HCT116 (cell line): ENCODE results near the gene SMOC1. TPM values are rescaled to one million over a fixed set of nuclear protein-coding genes. Genes with fewer than 3 reads are reported as not detected.

Experiments used
- ATAC-seq: fragments of 200-7000 bp; cut with Tn5 transposase; 2 replicates; pipeline ENCODE4 v1.9.1; 2020; ENCODE audit warnings: mild to moderate bottlenecking, moderate library complexity
- BruUV-seq: library from RNA; stranded (reverse); fragments of 400-500 nt; replicated peaks from 2 replicates; lab custom pipeline; 2021; lab: Mats Ljungman, UMichigan
- CTCF ChIA-PET: fragments of 300-600 bp; sonication (Branson Sonifier 250); formaldehyde crosslinking; loops from one replicate; lab custom pipeline; 2021; ENCODE audit warnings: antibody characterized with exemption; lab: Charles Lee
- POLR2A ChIA-PET: fragments of 300-600, 350-600 bp; sonication (Branson Sonifier 250); formaldehyde crosslinking; loops from one replicate; lab custom pipeline; 2021; ENCODE audit warnings: antibody characterized with exemption; lab: Charles Lee
- RAD21 ChIA-PET, 2 experiments: fragments of 300-600 bp; sonication (Branson Sonifier 250); formaldehyde crosslinking; loops; one replicate each; lab custom pipeline; 2023; ENCODE audit warnings: low total read pairs in 2 of 2; ENCODE audit not compliant: uncharacterized antibody in 2 of 2, unreplicated experiment in 2 of 2, low non-redundant PET in 1 of 2; lab: Charles Lee
- DNase-seq: peaks from one replicate; pipeline ENCODE4 v3.0.0-alpha.2; 2010; ENCODE audit warnings: low read depth, low spot score
- H2AFZ ChIP-seq: fragments of 200-600 bp; shearing (Covaris generic), sonication (generic); 2 replicates; pipeline ENCODE4 v1.6.1; 2017; ENCODE audit warnings: low read depth, mixed run types, mixed read lengths, antibody characterized with exemption, low read length; ENCODE audit not compliant: poor library complexity, severe bottlenecking
- H3K27ac ChIP-seq: 2 replicates; pipeline ENCODE4 v1.5.1; 2012; ENCODE audit warnings: low read depth, low read length
- H3K27me3 ChIP-seq: fragments of 200-600 bp; sonication (generic); 2 replicates; pipeline ENCODE4 v1.6.1; 2016; ENCODE audit warnings: mixed run types, low read length, mixed read lengths; ENCODE audit not compliant: insufficient read depth
- H3K36me3 ChIP-seq, 2 experiments: fragments of 200-500 bp in 1 of 2; fragments of 200-600 bp in 1 of 2; sonication (Bioruptor generic) in 1 of 2; sonication (generic) in 1 of 2; 2 replicates each; pipeline versions ENCODE4 v1.5.1 to v1.6.1; 2014 to 2016; ENCODE audit warnings: low read length in 2 of 2, inconsistent platforms in 1 of 2, mixed read lengths in 1 of 2, mixed run types in 1 of 2; ENCODE audit not compliant: insufficient read depth in 2 of 2, control insufficient read depth in 1 of 2
- H3K4me1 ChIP-seq, 2 experiments: fragments of 200-600 bp in 1 of 2; sonication (generic) in 1 of 2; 2 replicates each; pipeline versions ENCODE4 v1.5.1 to v1.6.1; 2012 to 2017; ENCODE audit warnings: low read length in 2 of 2, inconsistent platforms in 1 of 2, mild to moderate bottlenecking in 1 of 2, mixed read lengths in 1 of 2, mixed run types in 1 of 2, moderate library complexity in 1 of 2; ENCODE audit not compliant: insufficient read depth in 2 of 2, control insufficient read depth in 1 of 2
- H3K4me2 ChIP-seq: fragments of 200-600 bp; sonication (generic); 2 replicates; pipeline ENCODE4 v1.6.1; 2017; ENCODE audit warnings: mixed run types, low read length, mixed read lengths
- H3K4me3 ChIP-seq, 2 experiments: fragments of 200-600 bp in 1 of 2; sonication (generic) in 1 of 2; replicated peaks in 1 of 2; 2 replicates each; pipeline ENCODE4 v1.5.1; 2011 to 2016; ENCODE audit warnings: low read length in 2 of 2, control low read depth in 1 of 2, low read depth in 1 of 2, mild to moderate bottlenecking in 1 of 2, mixed read lengths in 1 of 2, mixed run types in 1 of 2
- H3K79me2 ChIP-seq: fragments of 200-600 bp; sonication (generic); 2 replicates; pipeline ENCODE4 v1.6.1; 2017; ENCODE audit warnings: mild to moderate bottlenecking, mixed run types, low read length, moderate library complexity, mixed read lengths; ENCODE audit not compliant: insufficient read depth
- H3K9ac ChIP-seq: fragments of 200-600 bp; sonication (generic); 2 replicates; pipeline ENCODE4 v1.6.1; 2016; ENCODE audit warnings: low read length, mixed read lengths
- H3K9me2 ChIP-seq: fragments of 200-600 bp; sonication (generic), shearing (Covaris generic); 2 replicates; pipeline ENCODE4 v1.6.1; 2017; ENCODE audit warnings: mixed run types, mild to moderate bottlenecking, moderate library complexity; ENCODE audit not compliant: insufficient read depth
- H3K9me3 ChIP-seq, 2 experiments: fragments of 200-500 bp in 1 of 2; fragments of 200-600 bp in 1 of 2; sonication (Bioruptor generic) in 1 of 2; sonication (generic) in 1 of 2; 2 replicates each; pipeline ENCODE4 v1.6.1; 2014 to 2017; ENCODE audit warnings: low read length in 2 of 2, mixed read lengths in 2 of 2, inconsistent platforms in 1 of 2, low read depth in 1 of 2, mild to moderate bottlenecking in 1 of 2, mixed run types in 1 of 2, moderate library complexity in 1 of 2; ENCODE audit not compliant: control insufficient read depth in 1 of 2, insufficient read depth in 1 of 2
- H4K20me1 ChIP-seq: fragments of 200-600 bp; sonication (generic), shearing (Covaris generic); 2 replicates; pipeline ENCODE4 v1.6.1; 2017; ENCODE audit warnings: mixed run types, mild to moderate bottlenecking, moderate library complexity; ENCODE audit not compliant: insufficient read depth
- ATF3 ChIP-seq: IDR thresholded peaks from 2 replicates; pipeline ENCODE4 v1.6.1; 2012
- CEBPB ChIP-seq: IDR thresholded peaks from 2 replicates; pipeline ENCODE4 v1.6.1; 2012; ENCODE audit warnings: low read depth
- EGR1 ChIP-seq: IDR thresholded peaks from 2 replicates; pipeline ENCODE4 v1.6.1; 2012; ENCODE audit warnings: low read depth
- ELF1 ChIP-seq: IDR thresholded peaks from 2 replicates; pipeline ENCODE4 v1.6.1; 2012; ENCODE audit warnings: low read depth, borderline replicate concordance
- EZH2 ChIP-seq: fragments of 200-600 bp; sonication (generic); IDR thresholded peaks from 2 replicates; pipeline ENCODE4 v1.6.1; 2017; ENCODE audit warnings: antibody characterized with exemption, mixed run types
- EZH2phosphoT487 ChIP-seq: fragments of 200-600 bp; IDR thresholded peaks from 2 replicates; pipeline ENCODE4 v1.6.1; 2018; ENCODE audit warnings: antibody characterized with exemption, borderline replicate concordance
- FOSL1 ChIP-seq: IDR thresholded peaks from 2 replicates; pipeline ENCODE4 v1.6.1; 2012; ENCODE audit warnings: low read depth
- JUND ChIP-seq: IDR thresholded peaks from 2 replicates; pipeline ENCODE4 v1.6.1; 2012
- MAX ChIP-seq: IDR thresholded peaks from 2 replicates; pipeline ENCODE4 v1.6.1; 2012
- POLR2AphosphoS5 ChIP-seq: IDR thresholded peaks from 2 replicates; pipeline ENCODE4 v1.6.1; 2011; ENCODE audit warnings: mild to moderate bottlenecking, low read depth, low read length, moderate library complexity
- SP1 ChIP-seq: IDR thresholded peaks from 2 replicates; pipeline ENCODE4 v1.6.1; 2012; ENCODE audit warnings: low read depth
- SRF ChIP-seq: IDR thresholded peaks from 2 replicates; pipeline ENCODE4 v1.6.1; 2012; ENCODE audit warnings: low read depth
- TCF7L2 ChIP-seq: IDR thresholded peaks from 2 replicates; pipeline ENCODE4 v1.7.0; 2011; ENCODE audit warnings: borderline replicate concordance, inconsistent platforms; ENCODE audit not compliant: insufficient read depth, insufficient read length; ENCODE audit errors: extremely low read depth
- ZBTB33 ChIP-seq: IDR thresholded peaks from 2 replicates; pipeline ENCODE4 v1.6.1; 2011; ENCODE audit warnings: mild to moderate bottlenecking, low read length, moderate library complexity; ENCODE audit not compliant: insufficient replicate concordance; ENCODE audit errors: extremely low read depth
- ZFX ChIP-seq: fragments of 450-650 bp; IDR thresholded peaks from 2 replicates; pipeline ENCODE4 v1.6.1; 2017
- intact Hi-C: fragments of 100-400 bp; cut with micrococcal nuclease; formaldehyde crosslinking; loops from 2 replicates; pipeline ENCODE4 v1.10.0; 2022
- total RNA-seq: library from RNA; stranded (reverse); gene quantifications from one replicate; pipeline ENCODE4 v1.2.1, GENCODE V29; 2021; ENCODE audit not compliant: unreplicated experiment

The SMOC1 gene
- total RNA-seq, 1 experiment from 2014 or later: not detected

- H3K36me3 ChIP-seq: no peaks in the 10 kb centered on the region
- ChIA-PET CTCF (no interaction called here), POLR2A (no interaction called here), RAD21 (no interaction called here)
- H3K79me2 ChIP-seq: no peaks in the 10 kb centered on the region
- no peak overlapping the region for H3K9ac ChIP-seq
- H3K4me1 ChIP-seq: no peaks in the 10 kb centered on the region
- no peak for TF ChIP-seq EZH2phosphoT487
- TF ChIP-seq CEBPB: no peak
- TF ChIP-seq MAX: no peak
- TF ChIP-seq SP1: no peak
- TF ChIP-seq JUND: no peak
- no peak for TF ChIP-seq EGR1
- no peak for TF ChIP-seq TCF7L2
- TF ChIP-seq ATF3: no peak
- no peak for TF ChIP-seq POLR2AphosphoS5
- TF ChIP-seq SRF: no peak
- no peak for TF ChIP-seq EZH2
- TF ChIP-seq ELF1: no peak
- TF ChIP-seq ZFX: no peak
- TF ChIP-seq ZBTB33: no peak
- TF ChIP-seq FOSL1: no peak
- DNase-seq (no peak), ATAC-seq (no peak)
- H3K4me2 ChIP-seq: no peak overlapping the region
- H3K27me3 ChIP-seq: peaks cover 17% of the 10 kb centered on the region; the same call in 1 of the 2 replicates
- intact Hi-C loops: no loop called here
- no peak overlapping the region for H3K4me3 ChIP-seq
- H3K9me3 ChIP-seq: no peaks in the 10 kb centered on the region
- no peak overlapping the region for H3K27ac ChIP-seq
- no peak overlapping the region for H2AFZ ChIP-seq
- H3K9me2 ChIP-seq: no peaks in the 10 kb centered on the region
- BruUV-seq: no TSS peak
- no peaks in the 10 kb centered on the region for H4K20me1 ChIP-seq
Observed at GRCh38 chr14:69853774-69854173, 25.4 kb upstream of the SMOC1 start.
